Astrocyte (in vitro differentiated cells and primary cell): ENCODE results near the gene PFDN2.

Source experiments
- CTCF ChIP-seq: IDR thresholded peaks from 2 replicates; pipeline ENCODE4 v1.5.1; 2011; ENCODE audit warnings: low read depth, mild to moderate bottlenecking, inconsistent platforms, low read length, moderate library complexity; ENCODE audit not compliant: insufficient read depth
- EZH2 ChIP-seq: IDR thresholded peaks from 2 replicates; pipeline ENCODE4 v1.6.1; 2012; ENCODE audit warnings: mild to moderate bottlenecking, low read length, inconsistent platforms; ENCODE audit not compliant: insufficient read depth

GRCh38 chr1:161073474-161074121, 44.2 kb downstream of the PFDN2 start:
- TF ChIP-seq CTCF (no peak), EZH2 (no peak)
